ENCODE results near the gene ZRANB1.

Gene ZRANB1

GRCh38 chr10:125024497-125025234 lies 82.7 kb downstream of the ZRANB1 start:
- TF ChIP-seq TAF1 (IDR thresholded peaks at IDR 0.05; ENCODE audit: low read depth, low read length) (no peak), POLR2A (IDR thresholded peaks at IDR 0.05; ENCODE audit: low read depth, low read length) (no peak), POU2F2 (IDR thresholded peaks at IDR 0.05; ENCODE audit: low read depth, low read length) (no peak), PAX5 (IDR thresholded peaks at IDR 0.05; ENCODE audit: insufficient read depth, low read length, severe bottlenecking) (no peak), SPI1 (IDR thresholded peaks at IDR 0.05; ENCODE audit: low read depth, low read length) (no peak), POLR2AphosphoS5 (IDR thresholded peaks at IDR 0.05; ENCODE audit: low read depth, low read length) (no peak)
- FAIRE-seq: no peak
- no peak for DNase-seq (ENCODE audit: insufficient read length, low spot score)

- TF ChIP-seq SPI1 (IDR thresholded peaks at IDR 0.05; ENCODE audit: low read depth, low read length) (no peak), POLR2A (IDR thresholded peaks at IDR 0.05; ENCODE audit: low read depth, low read length) (no peak), TAF1 (IDR thresholded peaks at IDR 0.05; ENCODE audit: low read depth, low read length) (no peak), PAX5 (IDR thresholded peaks at IDR 0.05; ENCODE audit: insufficient read depth, low read length, severe bottlenecking) (no peak), POU2F2 (IDR thresholded peaks at IDR 0.05; ENCODE audit: low read depth, low read length) (no peak), POLR2AphosphoS5 (IDR thresholded peaks at IDR 0.05; ENCODE audit: low read depth, low read length) (no peak)
- FAIRE-seq (no peak), DNase-seq (ENCODE audit: insufficient read length, low spot score) (no peak)
Observed at GRCh38 chr10:125025341-125025740, 83.4 kb downstream of the ZRANB1 start.

- no peak for FAIRE-seq
- no peak for TF ChIP-seq POU2F2 (IDR thresholded peaks at IDR 0.05; ENCODE audit: low read depth, low read length)
- no peak for TF ChIP-seq POLR2AphosphoS5 (IDR thresholded peaks at IDR 0.05; ENCODE audit: low read depth, low read length)
- no peak for TF ChIP-seq POLR2A (IDR thresholded peaks at IDR 0.05; ENCODE audit: low read depth, low read length)
- no peak for TF ChIP-seq TAF1 (IDR thresholded peaks at IDR 0.05; ENCODE audit: low read depth, low read length)
- TF ChIP-seq PAX5 (IDR thresholded peaks at IDR 0.05; ENCODE audit: insufficient read depth, low read length, severe bottlenecking): no peak
- no peak for TF ChIP-seq SPI1 (IDR thresholded peaks at IDR 0.05; ENCODE audit: low read depth, low read length)
Observed at GRCh38 chr10:125026036-125026931, 84.4 kb downstream of the ZRANB1 start.

GRCh38 chr10:125026974-125027735 lies 85.2 kb downstream of the ZRANB1 start:
- FAIRE-seq (no peak), DNase-seq (ENCODE audit: insufficient read length, low spot score) (no peak)
- TF ChIP-seq POU2F2 (IDR thresholded peaks at IDR 0.05; ENCODE audit: low read depth, low read length) (no peak), TAF1 (IDR thresholded peaks at IDR 0.05; ENCODE audit: low read depth, low read length) (no peak)

More at GRCh38 chr10:125026036-125026931, 84.4 kb downstream of the ZRANB1 start:
- no peak for DNase-seq (ENCODE audit: insufficient read length, low spot score)

- DNase-seq (ENCODE audit: insufficient read length, low spot score): no peak
- TF ChIP-seq POU2F2 (IDR thresholded peaks at IDR 0.05; ENCODE audit: low read depth, low read length) (no peak), POLR2A (IDR thresholded peaks at IDR 0.05; ENCODE audit: low read depth, low read length) (no peak), SPI1 (IDR thresholded peaks at IDR 0.05; ENCODE audit: low read depth, low read length) (no peak)
- no peak for FAIRE-seq
Observed at GRCh38 chr10:125027871-125028869, 86.2 kb downstream of the ZRANB1 start.

- DNase-seq (ENCODE audit: insufficient read length, low spot score) (no peak), FAIRE-seq (no peak)
- TF ChIP-seq POLR2A (IDR thresholded peaks at IDR 0.05; ENCODE audit: low read depth, low read length) (no peak), SPI1 (IDR thresholded peaks at IDR 0.05; ENCODE audit: low read depth, low read length) (no peak), TAF1 (IDR thresholded peaks at IDR 0.05; ENCODE audit: low read depth, low read length) (no peak), POLR2AphosphoS5 (IDR thresholded peaks at IDR 0.05; ENCODE audit: low read depth, low read length) (no peak), POU2F2 (IDR thresholded peaks at IDR 0.05; ENCODE audit: low read depth, low read length) (no peak)
Observed at GRCh38 chr10:125029584-125030242, 87.8 kb downstream of the ZRANB1 start.

GRCh38 chr10:125030567-125031197 lies 88.8 kb downstream of the ZRANB1 start:
- DNase-seq (ENCODE audit: insufficient read length, low spot score) (no peak), FAIRE-seq (no peak)
- TF ChIP-seq POLR2AphosphoS5 (IDR thresholded peaks at IDR 0.05; ENCODE audit: low read depth, low read length) (no peak), TAF1 (IDR thresholded peaks at IDR 0.05; ENCODE audit: low read depth, low read length) (no peak), POLR2A (IDR thresholded peaks at IDR 0.05; ENCODE audit: low read depth, low read length) (no peak), POU2F2 (IDR thresholded peaks at IDR 0.05; ENCODE audit: low read depth, low read length) (no peak), SPI1 (IDR thresholded peaks at IDR 0.05; ENCODE audit: low read depth, low read length) (no peak), PAX5 (IDR thresholded peaks at IDR 0.05; ENCODE audit: insufficient read depth, low read length, severe bottlenecking) (no peak)
